Measurements from ENCODE around the gene GJB3. TPM values are rescaled to one million over a fixed set of nuclear protein-coding genes. Genes with fewer than 3 reads are reported as not detected.
"Not testable (repeated sequence)": the region's sequence is repeated elsewhere in the genome, so short reads cannot be mapped to it uniquely, and the experiment has no call there.

The GJB3 gene
- not detected in 3 replicates for total RNA-seq
- long read RNA-seq = 0 reads

GRCh38 chr1:34781071-34781843 is at the start of gene GJB3:
TSS of gene GJB3 (plus strand) at chr1:34781214. CDS start at chr1:34784763, 3,549 bp downstream.
- H3K36me3 Mint-ChIP-seq (ENCODE audit: low read depth) = no peaks in the 10 kb centered on the region
- peak within 1 kb of the TSS; percentile 56 for H3K4me3 Mint-ChIP-seq (ENCODE audit: unreplicated experiment)
- no peak within 1 kb of the TSS for H3K27ac Mint-ChIP-seq (ENCODE audit: unreplicated experiment)
- H3K27me3 Mint-ChIP-seq (ENCODE audit: low read depth) = peaks cover 41% of the 10 kb centered on the region
- no peaks in the 10 kb centered on the region for H3K9me3 Mint-ChIP-seq (ENCODE audit: low read depth)
- DNase-seq (ENCODE audit: low spot score) = no peak
- H3K4me1 Mint-ChIP-seq (ENCODE audit: low read depth) = peaks cover 8% of the 10 kb centered on the region
- no peak for TF ChIP-seq CTCF (IDR thresholded peaks at IDR 0.05)

GRCh38 chr1:34732831-34733230 is 48.2 kb upstream of the GJB3 start:
- H3K4me1 Mint-ChIP-seq (ENCODE audit: low read depth); H3K36me3 Mint-ChIP-seq (ENCODE audit: low read depth); H3K4me3 Mint-ChIP-seq (ENCODE audit: unreplicated experiment); DNase-seq (ENCODE audit: low spot score); H3K9me3 Mint-ChIP-seq (ENCODE audit: low read depth); H3K27ac Mint-ChIP-seq (ENCODE audit: unreplicated experiment): not testable (repeated sequence)
- peaks cover 34% of the 10 kb centered on the region for H3K27me3 Mint-ChIP-seq (ENCODE audit: low read depth)

- DNase-seq (ENCODE audit: low spot score) = no peak
- Mint-ChIP-seq H3K4me3 (ENCODE audit: unreplicated experiment) (no peak overlapping the region), H3K4me1 (ENCODE audit: low read depth) (no peaks in the 10 kb centered on the region), H3K36me3 (ENCODE audit: low read depth) (no peaks in the 10 kb centered on the region), H3K9me3 (ENCODE audit: low read depth) (no peaks in the 10 kb centered on the region), H3K27ac (ENCODE audit: unreplicated experiment) (no peak overlapping the region), H3K27me3 (ENCODE audit: low read depth) (peaks cover 46% of the 10 kb centered on the region)
- TF ChIP-seq CTCF (IDR thresholded peaks at IDR 0.05) = no peak
Measured at GRCh38 chr1:34736692-34737091, 44.3 kb upstream of the GJB3 start.

GRCh38 chr1:34737236-34737635 is 43.8 kb upstream of the GJB3 start:
- H3K4me3 Mint-ChIP-seq (ENCODE audit: unreplicated experiment); H3K36me3 Mint-ChIP-seq (ENCODE audit: low read depth); H3K9me3 Mint-ChIP-seq (ENCODE audit: low read depth); H3K4me1 Mint-ChIP-seq (ENCODE audit: low read depth); H3K27ac Mint-ChIP-seq (ENCODE audit: unreplicated experiment); DNase-seq (ENCODE audit: low spot score): not testable (repeated sequence)
- H3K27me3 Mint-ChIP-seq (ENCODE audit: low read depth) = peaks cover 43% of the 10 kb centered on the region

GRCh38 chr1:34739613-34740012 is 41.4 kb upstream of the GJB3 start:
- TF ChIP-seq CTCF (IDR thresholded peaks at IDR 0.05) = no peak
- H3K27me3 Mint-ChIP-seq (ENCODE audit: low read depth) = peaks cover 41% of the 10 kb centered on the region
- no peak for DNase-seq (ENCODE audit: low spot score)
- no peak overlapping the region for H3K27ac Mint-ChIP-seq (ENCODE audit: unreplicated experiment)
- no peaks in the 10 kb centered on the region for H3K9me3 Mint-ChIP-seq (ENCODE audit: low read depth)
- H3K4me3 Mint-ChIP-seq (ENCODE audit: unreplicated experiment) = no peak overlapping the region
- no peaks in the 10 kb centered on the region for H3K36me3 Mint-ChIP-seq (ENCODE audit: low read depth)
- H3K4me1 Mint-ChIP-seq (ENCODE audit: low read depth) = peaks cover 4% of the 10 kb centered on the region

GRCh38 chr1:34740161-34740868 is 40.7 kb upstream of the GJB3 start:
- Mint-ChIP-seq H3K4me3 (ENCODE audit: unreplicated experiment) (no peak overlapping the region), H3K4me1 (ENCODE audit: low read depth) (peaks cover 4% of the 10 kb centered on the region), H3K9me3 (ENCODE audit: low read depth) (no peaks in the 10 kb centered on the region), H3K27ac (ENCODE audit: unreplicated experiment) (no peak overlapping the region), H3K27me3 (ENCODE audit: low read depth) (peaks cover 47% of the 10 kb centered on the region), H3K36me3 (ENCODE audit: low read depth) (no peaks in the 10 kb centered on the region)
- DNase-seq (ENCODE audit: low spot score) = no peak
- TF ChIP-seq CTCF (IDR thresholded peaks at IDR 0.05) = no peak

All from chondrocyte (in vitro differentiated cells).